Ovary (tissue), 3 donors: ENCODE results near the gene FAM25C.
"Not testable (repeated sequence)": the region's sequence is repeated elsewhere in the genome, so short reads cannot be mapped to it uniquely, and the experiment has no call there.

Experiments
- CTCF ChIP-seq, 3 donors: fragments of 450-650 bp in 2 of 3; fragments of 200-600 bp in 1 of 3; IDR thresholded peaks; one replicate each; pipeline versions ENCODE4 v1.5.1 to v1.8.0; 2016 to 2022; ENCODE audit warnings: antibody characterized with exemption in 3 of 3, mild to moderate bottlenecking in 1 of 3
- EP300 ChIP-seq: sonication (generic); formaldehyde crosslinking; IDR thresholded peaks from one replicate; pipeline ENCODE4 v1.6.1; 2017; ENCODE audit warnings: antibody characterized with exemption
- POLR2A ChIP-seq: fragments of 450-650 bp; IDR thresholded peaks from one replicate; pipeline ENCODE4 v1.6.1; 2017; ENCODE audit warnings: antibody characterized with exemption, mild to moderate bottlenecking, moderate library complexity
- donor health status: DM: no; HTN: no; CAD: no.

DNA sequence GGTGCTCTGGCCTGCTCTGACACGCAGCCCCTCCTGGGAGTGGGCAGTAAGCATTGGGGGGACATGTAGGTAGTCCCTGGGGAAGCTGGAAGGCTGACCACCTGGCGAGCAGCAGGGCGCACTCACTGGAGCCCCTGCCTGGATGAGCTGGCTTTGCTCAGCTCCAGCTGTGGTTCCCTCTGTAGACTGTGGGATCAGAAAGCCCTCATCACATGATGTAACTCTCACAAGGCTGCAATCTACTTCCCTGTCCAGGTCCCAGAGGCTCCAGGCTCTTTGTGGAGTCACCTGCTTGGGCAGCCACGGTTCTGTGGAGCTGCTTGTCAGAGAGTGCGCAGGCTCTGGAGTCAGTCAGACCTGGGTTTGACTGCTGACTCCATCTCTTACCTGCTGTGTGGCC is 36.8 kb downstream of the FAM25C start:
- not testable (repeated sequence) for TF ChIP-seq CTCF (IDR thresholded peaks at IDR 0.05); POLR2A; EP300
